Measurements from ENCODE around the gene GALNT2.

The GALNT2 gene

GRCh38 chr1:230087028-230087716, 20.1 kb downstream of the GALNT2 start:
- H2BK5ac ChIP-seq (ENCODE audit: low read length): no peak overlapping the region
- H3K23ac ChIP-seq (ENCODE audit: low read length): no peak overlapping the region
- no peak overlapping the region for H2AK5ac ChIP-seq (ENCODE audit: low read length)
- H3K36me3 ChIP-seq (ENCODE audit: control insufficient read depth, insufficient read depth, low read length): no peaks in the 10 kb centered on the region
- H3K79me2 ChIP-seq (ENCODE audit: control insufficient read depth, insufficient read depth, low read length): peaks cover 20% of the 10 kb centered on the region
- WGBS (ENCODE audit: extremely low coverage, insufficient coverage, low lambda C conversion rate): no CpG with 5 or more reads among the region's 12 CpGs
- DNase-seq: no peak
- no peak overlapping the region for H3K4me3 ChIP-seq (ENCODE audit: low read length)
- no peak overlapping the region for H2BK120ac ChIP-seq (ENCODE audit: low read depth, low read length)
- no peak overlapping the region for H4K8ac ChIP-seq (ENCODE audit: low read depth, low read length)
- H3K4ac ChIP-seq (ENCODE audit: low read depth, low read length): no peak overlapping the region
- peaks cover 29% of the 10 kb centered on the region for H3K79me1 ChIP-seq (ENCODE audit: low read length)
- H3K27ac ChIP-seq (ENCODE audit: low read depth, low read length): no peak overlapping the region
- no peak overlapping the region for H4K5ac ChIP-seq (ENCODE audit: low read length)
- H2BK15ac ChIP-seq (replicated peaks; ENCODE audit: low read depth): no peak overlapping the region
- no peaks in the 10 kb centered on the region for H3K27me3 ChIP-seq (ENCODE audit: insufficient read depth, low read length, poor library complexity)
- H3K4me2 ChIP-seq (ENCODE audit: low read length): no peak overlapping the region
- no peak overlapping the region for H3K56ac ChIP-seq (ENCODE audit: low read length)
- H3K9ac ChIP-seq (ENCODE audit: low read length): no peak overlapping the region
- no peak overlapping the region for H3K18ac ChIP-seq (ENCODE audit: low read length)
- H3K4me1 ChIP-seq (ENCODE audit: control insufficient read depth, low read depth, low read length): peaks cover 7% of the 10 kb centered on the region

- H3K27me3 ChIP-seq (ENCODE audit: insufficient read depth, low read length, poor library complexity): no peaks in the 10 kb centered on the region
- no CpG with 5 or more reads among the region's 3 CpGs for WGBS (ENCODE audit: extremely low coverage, insufficient coverage, low lambda C conversion rate)
- no peak for DNase-seq
- H2AK5ac ChIP-seq (ENCODE audit: low read length): no peak overlapping the region
- no peak overlapping the region for H2BK120ac ChIP-seq (ENCODE audit: low read depth, low read length)
- H3K4me1 ChIP-seq (ENCODE audit: control insufficient read depth, low read depth, low read length): peaks cover 7% of the 10 kb centered on the region
- H3K79me1 ChIP-seq (ENCODE audit: low read length): peaks cover 24% of the 10 kb centered on the region
- no peak overlapping the region for H2BK5ac ChIP-seq (ENCODE audit: low read length)
- peaks cover 18% of the 10 kb centered on the region for H3K79me2 ChIP-seq (ENCODE audit: control insufficient read depth, insufficient read depth, low read length)
- no peak overlapping the region for H3K27ac ChIP-seq (ENCODE audit: low read depth, low read length)
- H3K9ac ChIP-seq (ENCODE audit: low read length): no peak overlapping the region
- no peak overlapping the region for H4K8ac ChIP-seq (ENCODE audit: low read depth, low read length)
- no peak overlapping the region for H3K18ac ChIP-seq (ENCODE audit: low read length)
- H4K5ac ChIP-seq (ENCODE audit: low read length): no peak overlapping the region
- H3K4ac ChIP-seq (ENCODE audit: low read depth, low read length): no peak overlapping the region
- H2BK15ac ChIP-seq (replicated peaks; ENCODE audit: low read depth): no peak overlapping the region
- no peak overlapping the region for H3K23ac ChIP-seq (ENCODE audit: low read length)
- H3K4me3 ChIP-seq (ENCODE audit: low read length): no peak overlapping the region
- no peak overlapping the region for H3K4me2 ChIP-seq (ENCODE audit: low read length)
- no peak overlapping the region for H3K56ac ChIP-seq (ENCODE audit: low read length)
- no peaks in the 10 kb centered on the region for H3K36me3 ChIP-seq (ENCODE audit: control insufficient read depth, insufficient read depth, low read length)
Observed at GRCh38 chr1:230087717-230088105, 20.7 kb downstream of the GALNT2 start.

DNA sequence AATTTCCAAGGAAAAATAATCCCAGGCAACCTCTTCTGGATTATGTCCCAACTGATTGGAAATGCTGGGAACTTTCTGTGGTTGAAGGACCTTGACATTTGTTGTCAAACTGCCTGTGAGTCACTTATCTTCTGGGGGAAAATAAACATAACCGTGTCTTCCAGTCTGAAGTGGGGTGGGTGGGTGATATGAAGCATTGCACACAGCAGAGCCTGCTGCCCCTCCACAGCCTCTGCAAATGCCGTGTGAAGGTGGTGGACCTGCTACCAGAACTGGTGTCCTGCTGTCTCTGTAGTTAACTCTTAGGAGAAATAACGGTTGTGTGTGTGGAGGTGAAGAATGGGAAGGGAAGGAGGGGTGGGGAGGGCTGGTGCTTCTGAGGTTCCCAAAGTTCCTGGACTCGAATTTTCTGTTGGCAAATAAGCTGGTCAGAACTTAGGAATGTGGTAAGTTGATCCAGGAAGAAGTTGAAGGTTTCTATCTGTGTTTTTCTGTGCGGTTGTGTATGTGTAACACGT, 23.2 kb downstream of the GALNT2 start:
- H3K4me1 ChIP-seq (ENCODE audit: control insufficient read depth, low read depth, low read length): no peaks in the 10 kb centered on the region
- no peak overlapping the region for H3K18ac ChIP-seq (ENCODE audit: low read length)
- no peak overlapping the region for H2BK120ac ChIP-seq (ENCODE audit: low read depth, low read length)
- H3K9ac ChIP-seq (ENCODE audit: low read length): no peak overlapping the region
- no peak overlapping the region for H3K56ac ChIP-seq (ENCODE audit: low read length)
- no peak overlapping the region for H3K4me2 ChIP-seq (ENCODE audit: low read length)
- H4K5ac ChIP-seq (ENCODE audit: low read length): no peak overlapping the region
- H3K79me1 ChIP-seq (ENCODE audit: low read length): peaks cover 10% of the 10 kb centered on the region
- H3K27ac ChIP-seq (ENCODE audit: low read depth, low read length): no peak overlapping the region
- H3K4ac ChIP-seq (ENCODE audit: low read depth, low read length): no peak overlapping the region
- no peak overlapping the region for H3K4me3 ChIP-seq (ENCODE audit: low read length)
- no peak overlapping the region for H2BK5ac ChIP-seq (ENCODE audit: low read length)
- no peak overlapping the region for H2BK15ac ChIP-seq (replicated peaks; ENCODE audit: low read depth)
- no peaks in the 10 kb centered on the region for H3K36me3 ChIP-seq (ENCODE audit: control insufficient read depth, insufficient read depth, low read length)
- no peak overlapping the region for H3K23ac ChIP-seq (ENCODE audit: low read length)
- peaks cover 5% of the 10 kb centered on the region for H3K79me2 ChIP-seq (ENCODE audit: control insufficient read depth, insufficient read depth, low read length)
- no peak for DNase-seq
- WGBS (ENCODE audit: extremely low coverage, insufficient coverage, low lambda C conversion rate): no CpG with 5 or more reads among the region's 6 CpGs
- no peak overlapping the region for H2AK5ac ChIP-seq (ENCODE audit: low read length)
- H3K27me3 ChIP-seq (ENCODE audit: insufficient read depth, low read length, poor library complexity): no peaks in the 10 kb centered on the region
- no peak overlapping the region for H4K8ac ChIP-seq (ENCODE audit: low read depth, low read length)

DNA sequence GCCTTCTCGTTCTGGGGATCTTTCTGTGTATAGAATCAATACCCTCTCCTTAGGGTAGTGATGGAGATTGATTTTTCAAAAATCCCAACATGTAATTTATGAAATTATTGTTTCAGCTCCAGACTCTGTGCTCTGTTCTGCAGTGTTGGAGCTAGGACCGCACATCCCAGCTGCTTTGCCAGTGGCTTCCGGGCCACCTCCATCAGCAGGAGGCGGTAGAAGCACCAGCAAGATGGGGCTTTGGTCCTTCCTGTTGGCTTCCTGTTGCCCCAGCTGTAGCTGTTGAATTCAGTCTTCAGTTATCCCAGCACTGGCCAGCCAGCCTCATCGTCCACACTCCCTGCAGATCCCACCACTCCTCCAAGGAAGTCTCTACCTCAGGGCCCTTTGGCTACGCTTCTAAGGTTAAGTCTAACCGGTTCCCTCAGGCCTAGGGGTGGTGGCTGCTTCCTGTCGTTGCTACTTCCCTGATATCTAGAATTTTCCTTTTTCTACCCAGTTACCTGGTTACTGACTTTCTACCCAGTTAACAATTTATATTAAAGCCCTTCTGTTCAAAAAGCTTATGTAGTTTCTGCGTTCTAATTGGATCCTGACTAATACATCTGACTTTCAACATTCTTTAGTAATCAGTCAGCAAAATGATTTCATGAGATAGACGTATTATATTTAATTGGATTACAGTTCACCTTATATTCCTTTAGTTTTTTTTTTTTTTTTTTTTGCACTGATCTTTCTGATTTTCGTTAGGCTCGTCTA, 24.6 kb downstream of the GALNT2 start:
- no CpG with 5 or more reads among the region's 12 CpGs for WGBS (ENCODE audit: extremely low coverage, insufficient coverage, low lambda C conversion rate)
- H3K79me1 ChIP-seq (ENCODE audit: low read length): peaks cover 13% of the 10 kb centered on the region
- no peak overlapping the region for H3K4ac ChIP-seq (ENCODE audit: low read depth, low read length)
- no peak overlapping the region for H2AK5ac ChIP-seq (ENCODE audit: low read length)
- H3K9ac ChIP-seq (ENCODE audit: low read length): no peak overlapping the region
- no peak overlapping the region for H3K4me3 ChIP-seq (ENCODE audit: low read length)
- no peak overlapping the region for H3K27ac ChIP-seq (ENCODE audit: low read depth, low read length)
- no peak for DNase-seq
- no peak overlapping the region for H2BK120ac ChIP-seq (ENCODE audit: low read depth, low read length)
- no peak overlapping the region for H2BK15ac ChIP-seq (replicated peaks; ENCODE audit: low read depth)
- peaks cover 2% of the 10 kb centered on the region for H3K79me2 ChIP-seq (ENCODE audit: control insufficient read depth, insufficient read depth, low read length)
- no peak overlapping the region for H4K8ac ChIP-seq (ENCODE audit: low read depth, low read length)
- no peak overlapping the region for H3K23ac ChIP-seq (ENCODE audit: low read length)
- no peak overlapping the region for H3K56ac ChIP-seq (ENCODE audit: low read length)
- no peak overlapping the region for H4K5ac ChIP-seq (ENCODE audit: low read length)
- no peak overlapping the region for H2BK5ac ChIP-seq (ENCODE audit: low read length)
- H3K27me3 ChIP-seq (ENCODE audit: insufficient read depth, low read length, poor library complexity): no peaks in the 10 kb centered on the region
- no peak overlapping the region for H3K18ac ChIP-seq (ENCODE audit: low read length)
- no peak overlapping the region for H3K4me2 ChIP-seq (ENCODE audit: low read length)
- no peaks in the 10 kb centered on the region for H3K36me3 ChIP-seq (ENCODE audit: control insufficient read depth, insufficient read depth, low read length)
- H3K4me1 ChIP-seq (ENCODE audit: control insufficient read depth, low read depth, low read length): no peaks in the 10 kb centered on the region

GRCh38 chr1:230094746-230095145, 27.7 kb downstream of the GALNT2 start:
- Histone ChIP-seq H4K5ac (ENCODE audit: low read length) (no peak overlapping the region), H3K4me1 (ENCODE audit: control insufficient read depth, low read depth, low read length) (no peaks in the 10 kb centered on the region), H3K36me3 (ENCODE audit: control insufficient read depth, insufficient read depth, low read length) (no peaks in the 10 kb centered on the region), H3K9ac (ENCODE audit: low read length) (no peak overlapping the region), H3K4ac (ENCODE audit: low read depth, low read length) (no peak overlapping the region), H2BK120ac (ENCODE audit: low read depth, low read length) (no peak overlapping the region), H4K8ac (ENCODE audit: low read depth, low read length) (no peak overlapping the region), H3K4me3 (ENCODE audit: low read length) (no peak overlapping the region), H2BK5ac (ENCODE audit: low read length) (no peak overlapping the region), H3K79me1 (ENCODE audit: low read length) (peaks cover 11% of the 10 kb centered on the region), H3K27me3 (ENCODE audit: insufficient read depth, low read length, poor library complexity) (no peaks in the 10 kb centered on the region), H3K4me2 (ENCODE audit: low read length) (no peak overlapping the region), H3K79me2 (ENCODE audit: control insufficient read depth, insufficient read depth, low read length) (peaks cover 2% of the 10 kb centered on the region), H2AK5ac (ENCODE audit: low read length) (no peak overlapping the region), H3K27ac (ENCODE audit: low read depth, low read length) (no peak overlapping the region), H3K56ac (ENCODE audit: low read length) (no peak overlapping the region), H3K23ac (ENCODE audit: low read length) (no peak overlapping the region), H3K18ac (ENCODE audit: low read length) (no peak overlapping the region), H2BK15ac (replicated peaks; ENCODE audit: low read depth) (no peak overlapping the region)
- peak; percentile 40 for DNase-seq
- WGBS (ENCODE audit: extremely low coverage, insufficient coverage, low lambda C conversion rate): no CpG with 5 or more reads among the region's 14 CpGs

Data from mesendoderm (in vitro differentiated cells).